ENCODE measurements around the gene TBCD.
"Not testable (repeated sequence)": the region's sequence is repeated elsewhere in the genome, so short reads cannot be mapped to it uniquely, and the experiment has no call there.

Gene TBCD

GRCh38 chr17:82983510-82984248, 231.8 kb downstream of the TBCD start:
- Histone ChIP-seq H3K36me3 (ENCODE audit: control insufficient read depth, insufficient read depth, low read length) (no peaks in the 10 kb centered on the region), H3K27me3 (ENCODE audit: control insufficient read depth, insufficient read depth, low read length, poor library complexity, severe bottlenecking) (no peaks in the 10 kb centered on the region), H3K4me3 (ENCODE audit: insufficient read depth, low read depth, low read length) (no peak overlapping the region), H3K4me1 (ENCODE audit: control insufficient read depth, insufficient read depth, low read length) (peaks cover 14% of the 10 kb centered on the region), H3K9me3 (ENCODE audit: control insufficient read depth, low read length) (no peaks in the 10 kb centered on the region), H3K27ac (ENCODE audit: insufficient read depth, low read depth, low read length, poor library complexity, severe bottlenecking) (no peak overlapping the region)
- 93 to 94% methylated on average over 27 of the region's 27 CpGs for WGBS, 2 experiments

GRCh38 chr17:82984249-82984617, 232.4 kb downstream of the TBCD start:
- not testable (repeated sequence) for H3K27me3 ChIP-seq (ENCODE audit: control insufficient read depth, insufficient read depth, low read length, poor library complexity, severe bottlenecking); H3K4me3 ChIP-seq (ENCODE audit: insufficient read depth, low read depth, low read length)
- WGBS, 2 experiments = 89 to 92% methylated on average over 12 of the region's 12 CpGs

DNA sequence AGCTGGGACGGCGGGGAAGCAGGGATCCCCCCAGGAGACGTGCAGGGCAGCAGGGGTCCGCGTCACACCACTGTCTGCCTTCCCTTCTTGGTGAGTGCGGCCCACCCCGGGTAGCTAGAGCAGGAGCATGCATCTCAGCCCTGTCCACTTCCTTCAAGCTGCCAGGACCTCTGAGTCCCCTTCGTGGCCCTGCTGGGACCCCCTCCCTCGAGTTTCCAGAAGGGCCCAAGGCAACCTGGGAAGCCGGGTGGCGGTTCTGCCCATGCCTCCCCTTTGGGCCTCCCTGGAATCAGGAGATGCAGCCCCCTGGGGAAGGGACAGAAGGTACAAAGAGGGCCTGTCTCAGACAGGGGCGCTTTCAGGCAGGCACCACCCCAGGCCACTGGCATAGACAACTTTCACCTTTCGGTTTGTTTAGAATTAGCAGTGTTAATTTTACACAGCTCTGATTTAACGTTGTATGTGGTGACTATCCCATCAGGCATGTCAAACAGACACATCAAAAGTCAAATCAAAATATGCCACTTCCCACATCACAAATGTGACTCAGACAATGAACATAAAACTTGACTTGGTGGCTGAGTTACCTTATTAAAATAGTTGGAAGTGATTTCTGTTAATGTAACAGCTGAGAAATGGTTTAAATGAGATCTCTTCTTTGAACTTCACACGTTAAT, 233.0 kb downstream of the TBCD start:
- WGBS, 2 experiments = 92 to 94% methylated on average over 15 of the region's 15 CpGs
- no peaks in the 10 kb centered on the region for H3K36me3 ChIP-seq (ENCODE audit: control insufficient read depth, insufficient read depth, low read length)
- H3K27me3 ChIP-seq (ENCODE audit: control insufficient read depth, insufficient read depth, low read length, poor library complexity, severe bottlenecking) = no peaks in the 10 kb centered on the region
- H3K4me1 ChIP-seq (ENCODE audit: control insufficient read depth, insufficient read depth, low read length) = peaks cover 14% of the 10 kb centered on the region
- H3K4me3 ChIP-seq (ENCODE audit: insufficient read depth, low read depth, low read length) = no peak overlapping the region
- H3K27ac ChIP-seq (ENCODE audit: insufficient read depth, low read depth, low read length, poor library complexity, severe bottlenecking) = no peak overlapping the region
- no peaks in the 10 kb centered on the region for H3K9me3 ChIP-seq (ENCODE audit: control insufficient read depth, low read length)

More at GRCh38 chr17:82984249-82984617, 232.4 kb downstream of the TBCD start:
- not testable (repeated sequence) for H3K9me3 ChIP-seq (ENCODE audit: control insufficient read depth, low read length); H3K27ac ChIP-seq (ENCODE audit: insufficient read depth, low read depth, low read length, poor library complexity, severe bottlenecking); H3K36me3 ChIP-seq (ENCODE audit: control insufficient read depth, insufficient read depth, low read length)
- H3K4me1 ChIP-seq (ENCODE audit: control insufficient read depth, insufficient read depth, low read length) = peaks cover 14% of the 10 kb centered on the region

- WGBS, 2 experiments = 88 to 93% methylated on average over 11 of the region's 11 CpGs
- no peak overlapping the region for H3K4me3 ChIP-seq (ENCODE audit: insufficient read depth, low read depth, low read length)
- no peaks in the 10 kb centered on the region for H3K9me3 ChIP-seq (ENCODE audit: control insufficient read depth, low read length)
- no peaks in the 10 kb centered on the region for H3K36me3 ChIP-seq (ENCODE audit: control insufficient read depth, insufficient read depth, low read length)
- H3K27ac ChIP-seq (ENCODE audit: insufficient read depth, low read depth, low read length, poor library complexity, severe bottlenecking) = no peak overlapping the region
- H3K27me3 ChIP-seq (ENCODE audit: control insufficient read depth, insufficient read depth, low read length, poor library complexity, severe bottlenecking) = no peaks in the 10 kb centered on the region
- H3K4me1 ChIP-seq (ENCODE audit: control insufficient read depth, insufficient read depth, low read length) = peaks cover 20% of the 10 kb centered on the region
These were observed 233.6 kb downstream of the TBCD start for GRCh38 chr17:82985428-82985805.

DNA sequence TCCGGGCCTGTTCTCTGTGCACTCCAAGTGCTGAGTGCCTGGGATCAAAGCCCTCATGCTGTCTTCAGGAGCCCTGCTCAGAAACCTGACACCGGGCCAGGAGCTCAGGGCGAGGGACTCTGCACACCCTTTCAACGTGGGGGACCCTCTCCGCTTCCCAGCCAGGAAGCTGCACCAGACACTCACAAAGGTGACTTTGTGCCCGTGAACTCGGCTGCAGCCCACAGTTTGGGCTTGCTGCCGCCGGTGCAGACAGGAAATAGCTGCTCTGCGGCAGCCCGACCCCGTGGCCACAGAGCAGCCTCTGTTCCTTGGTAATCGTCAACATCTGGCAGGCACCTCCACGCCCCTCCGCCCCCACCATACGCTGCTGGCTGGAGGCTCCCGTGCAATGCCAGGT, 234.1 kb downstream of the TBCD start:
- no peaks in the 10 kb centered on the region for H3K27me3 ChIP-seq (ENCODE audit: control insufficient read depth, insufficient read depth, low read length, poor library complexity, severe bottlenecking)
- H3K9me3 ChIP-seq (ENCODE audit: control insufficient read depth, low read length) = no peaks in the 10 kb centered on the region
- no peaks in the 10 kb centered on the region for H3K36me3 ChIP-seq (ENCODE audit: control insufficient read depth, insufficient read depth, low read length)
- H3K27ac ChIP-seq (ENCODE audit: insufficient read depth, low read depth, low read length, poor library complexity, severe bottlenecking) = no peak overlapping the region
- H3K4me1 ChIP-seq (ENCODE audit: control insufficient read depth, insufficient read depth, low read length) = peaks cover 22% of the 10 kb centered on the region
- WGBS, 2 experiments = 33 to 38% methylated on average over 17 of the region's 17 CpGs
- no peak overlapping the region for H3K4me3 ChIP-seq (ENCODE audit: insufficient read depth, low read depth, low read length)

DNA sequence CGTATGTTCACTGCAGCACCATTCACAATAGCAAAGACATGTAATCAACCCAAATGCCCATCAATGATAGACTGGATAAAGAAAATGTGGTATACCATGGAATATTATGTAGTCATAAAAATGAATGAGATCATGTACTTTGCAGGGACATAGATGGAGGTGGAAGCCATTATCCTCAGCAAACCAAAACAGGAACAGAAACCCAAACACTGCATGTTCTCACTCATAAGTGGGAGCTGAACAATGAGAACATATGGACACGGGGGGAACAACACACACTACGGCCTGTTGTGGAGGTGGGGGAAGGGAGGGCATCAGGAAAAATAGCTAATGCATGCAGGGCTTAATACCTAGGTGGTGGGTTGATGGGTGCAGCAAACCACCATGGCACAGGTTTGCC, 237.2 kb downstream of the TBCD start:
- not testable (repeated sequence) for H3K4me3 ChIP-seq (ENCODE audit: insufficient read depth, low read depth, low read length); H3K36me3 ChIP-seq (ENCODE audit: control insufficient read depth, insufficient read depth, low read length); H3K27ac ChIP-seq (ENCODE audit: insufficient read depth, low read depth, low read length, poor library complexity, severe bottlenecking); H3K9me3 ChIP-seq (ENCODE audit: control insufficient read depth, low read length); H3K27me3 ChIP-seq (ENCODE audit: control insufficient read depth, insufficient read depth, low read length, poor library complexity, severe bottlenecking)
- H3K4me1 ChIP-seq (ENCODE audit: control insufficient read depth, insufficient read depth, low read length) = peaks cover 22% of the 10 kb centered on the region
- 87 to 91% methylated on average over 3 of the region's 3 CpGs for WGBS, 2 experiments

- Histone ChIP-seq H3K36me3 (ENCODE audit: control insufficient read depth, insufficient read depth, low read length) (no peaks in the 10 kb centered on the region), H3K9me3 (ENCODE audit: control insufficient read depth, low read length) (no peaks in the 10 kb centered on the region), H3K27ac (ENCODE audit: insufficient read depth, low read depth, low read length, poor library complexity, severe bottlenecking) (no peak overlapping the region), H3K4me1 (ENCODE audit: control insufficient read depth, insufficient read depth, low read length) (peaks cover 20% of the 10 kb centered on the region), H3K4me3 (ENCODE audit: insufficient read depth, low read depth, low read length) (no peak overlapping the region), H3K27me3 (ENCODE audit: control insufficient read depth, insufficient read depth, low read length, poor library complexity, severe bottlenecking) (no peaks in the 10 kb centered on the region)
- WGBS, 2 experiments = 60 to 63% methylated on average over 4 to 5 of the region's 5 CpGs
These were observed 238.0 kb downstream of the TBCD start for GRCh38 chr17:82989881-82990280.

- no peak overlapping the region for H3K4me3 ChIP-seq (ENCODE audit: insufficient read depth, low read depth, low read length)
- no peaks in the 10 kb centered on the region for H3K27me3 ChIP-seq (ENCODE audit: control insufficient read depth, insufficient read depth, low read length, poor library complexity, severe bottlenecking)
- H3K36me3 ChIP-seq (ENCODE audit: control insufficient read depth, insufficient read depth, low read length) = no peaks in the 10 kb centered on the region
- H3K27ac ChIP-seq (ENCODE audit: insufficient read depth, low read depth, low read length, poor library complexity, severe bottlenecking) = no peak overlapping the region
- H3K9me3 ChIP-seq (ENCODE audit: control insufficient read depth, low read length) = no peaks in the 10 kb centered on the region
- peaks cover 8% of the 10 kb centered on the region for H3K4me1 ChIP-seq (ENCODE audit: control insufficient read depth, insufficient read depth, low read length)
These were observed 241.1 kb downstream of the TBCD start for GRCh38 chr17:82993005-82993404.
